Hematopoietic multipotent progenitor cell (in vitro differentiated cells): Measurements from ENCODE around the gene SUCLG1. TPM values are rescaled to one million over a fixed set of nuclear protein-coding genes. Genes with fewer than 3 reads are reported as not detected.
"Not testable (repeated sequence)": the region's sequence is repeated elsewhere in the genome, so short reads cannot be mapped to it uniquely, and the experiment has no call there.

Source experiments
- DNase-seq, 3 donors: peaks; one replicate each; pipeline ENCODE4 v3.0.0-alpha.2; 2011 to 2015; ENCODE audit warnings: low read depth in 2 of 3, low spot score in 2 of 3
- total RNA-seq: library from RNA; depleted of rRNA; stranded (reverse); fragments of >200 nt; gene quantifications from one replicate; pipeline ENCODE4 v1.2.3, GENCODE V29; 2012

SUCLG1 gene
- 30.4 TPM for total RNA-seq

DNA sequence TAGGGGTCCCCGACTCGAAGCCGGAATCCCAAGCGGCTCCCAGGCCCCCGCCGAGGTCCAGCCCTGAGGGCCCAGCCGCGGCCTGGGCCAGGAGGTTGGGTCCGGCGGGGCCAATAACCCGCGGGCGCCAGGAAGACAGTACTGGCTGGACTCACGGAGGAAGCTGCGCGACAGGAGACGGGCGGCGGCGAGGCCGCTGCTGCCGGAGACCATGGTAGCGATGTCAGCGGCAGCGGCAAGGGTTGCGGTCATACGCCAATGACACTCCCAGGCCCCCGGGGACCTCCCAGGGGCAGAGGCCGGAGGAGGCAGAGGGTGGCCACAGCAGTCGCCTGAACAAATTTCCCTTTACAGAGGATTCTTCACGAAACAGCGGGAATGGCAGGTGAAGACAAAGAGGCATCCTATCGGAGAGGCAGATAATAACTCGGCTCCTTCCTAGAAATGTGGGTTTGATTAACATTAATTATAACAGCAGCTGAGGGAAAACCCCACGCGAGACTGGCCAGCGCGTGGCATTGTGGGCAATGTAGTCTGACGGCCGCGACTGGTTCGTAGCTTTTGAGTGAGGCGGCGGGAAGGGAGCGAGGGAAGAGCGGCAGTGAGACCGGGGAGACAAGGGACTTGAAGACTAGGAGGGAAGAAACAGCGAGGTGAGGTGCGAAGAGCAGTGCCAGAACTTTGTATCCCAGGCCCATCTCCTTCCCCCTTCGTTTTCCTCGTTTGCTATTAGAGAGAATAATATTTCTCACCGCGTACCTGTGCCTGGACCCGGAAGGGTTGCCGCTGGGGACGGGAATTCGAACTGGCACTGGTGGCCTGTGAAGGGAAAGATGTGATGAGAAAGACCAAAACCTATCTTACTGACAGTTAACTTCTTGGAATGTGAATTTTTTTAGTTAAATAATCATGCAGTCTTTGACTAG lies at the start of gene SUCLG1:
TSS of gene SUCLG1 (minus strand) at position 263 of the 926 bp plus-strand sequence. CDS start at position 252, 11 bp downstream.
- peak; percentile 77 to 89 (median 87) for DNase-seq

DNA sequence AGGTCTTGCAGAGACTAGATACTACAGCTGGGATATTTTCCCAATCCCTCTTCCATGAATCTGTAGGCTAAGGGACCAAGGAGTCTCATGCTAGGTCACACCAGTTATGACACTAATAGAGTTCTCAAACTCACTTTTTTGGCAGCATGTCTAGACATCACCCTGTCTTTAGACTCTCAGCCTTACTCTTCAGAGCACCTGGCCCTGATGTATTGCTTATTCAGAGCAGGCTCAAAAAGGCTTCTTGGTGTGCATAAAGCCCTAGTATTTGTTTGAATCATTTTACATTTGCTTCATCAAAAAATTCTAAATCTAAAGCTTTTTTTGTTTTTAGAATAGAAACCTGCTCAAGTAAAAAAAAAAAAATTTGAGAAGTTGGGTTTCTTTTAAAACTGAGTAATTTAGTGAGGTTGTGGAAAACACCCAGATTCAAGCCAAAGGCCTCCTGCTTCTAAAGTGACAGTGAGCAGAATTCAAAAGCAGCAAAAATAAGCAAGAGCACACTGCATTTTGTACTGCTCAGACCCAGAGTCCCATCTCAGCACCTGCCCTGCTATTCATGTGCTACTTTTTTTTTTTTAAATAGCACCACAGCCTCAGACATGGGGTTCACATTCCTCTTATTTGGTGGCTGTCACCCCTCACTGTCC lies 39.2 kb upstream of the SUCLG1 start:
- no peak for DNase-seq

DNA sequence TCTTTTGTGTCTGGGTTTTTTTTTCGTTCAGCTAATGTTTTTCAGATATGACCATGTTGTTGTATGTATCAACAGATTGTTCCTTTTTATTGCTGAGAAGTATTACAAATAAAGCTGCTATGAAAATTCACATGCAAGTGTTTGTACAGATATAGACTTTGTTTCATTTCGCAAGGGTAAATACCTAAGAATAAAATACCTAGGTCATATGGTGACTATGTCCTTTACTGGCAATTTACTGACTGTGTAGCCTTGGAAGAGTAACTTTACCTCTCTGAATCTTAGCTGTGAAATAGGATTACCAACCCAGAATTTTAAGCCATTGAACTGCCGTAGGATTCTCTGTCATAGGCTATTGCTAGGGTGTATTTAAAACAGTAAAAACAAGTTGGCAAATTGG lies 38.2 kb upstream of the SUCLG1 start:
- DNase-seq: no peak

DNA sequence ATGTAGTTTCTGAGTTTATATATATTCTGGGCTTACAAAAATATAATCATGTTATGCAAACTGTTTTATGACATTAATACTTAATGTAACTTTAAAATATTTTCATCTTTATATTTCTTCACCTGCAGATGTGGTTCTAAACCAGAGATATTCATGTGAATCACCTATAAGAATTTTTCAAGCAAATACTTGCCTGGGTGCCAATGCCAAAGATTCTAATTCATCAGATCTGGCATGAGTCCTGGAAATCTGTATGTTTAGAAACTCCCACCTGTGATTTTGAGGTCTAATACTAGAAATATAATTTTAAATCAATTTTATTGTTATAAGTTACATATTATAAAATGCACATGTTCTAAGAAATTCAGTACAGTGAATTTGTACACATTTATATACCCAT lies 37.3 kb upstream of the SUCLG1 start:
- no peak for DNase-seq

DNA sequence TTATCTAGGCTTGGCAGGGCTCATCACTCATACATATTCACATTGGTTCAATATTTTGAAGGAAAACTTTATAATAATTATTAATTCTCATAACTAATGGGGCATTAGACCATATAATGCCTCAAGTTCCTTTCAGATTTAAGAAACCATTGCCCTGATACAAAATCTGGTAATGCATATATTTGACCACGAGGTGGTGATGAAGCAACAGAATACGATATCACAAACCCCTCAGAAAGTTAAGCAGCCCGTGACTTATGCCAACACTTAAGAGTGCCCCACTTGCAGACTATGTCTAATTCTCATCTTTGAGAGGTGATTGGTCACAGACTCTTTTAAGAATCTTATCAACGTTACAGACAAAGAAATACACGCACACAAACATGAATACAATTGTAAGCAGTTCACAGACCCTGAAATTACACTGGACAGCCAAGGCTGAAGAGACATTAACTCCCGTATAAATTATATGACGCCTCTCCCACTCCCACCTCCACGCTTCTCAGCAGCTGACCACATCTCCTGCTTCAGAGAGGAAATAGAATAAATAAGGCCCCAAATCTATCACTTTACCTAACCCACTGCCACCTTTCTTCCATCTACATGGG lies 36.6 kb upstream of the SUCLG1 start:
- DNase-seq: peak; percentile 44 to 82 (median 63)

DNA sequence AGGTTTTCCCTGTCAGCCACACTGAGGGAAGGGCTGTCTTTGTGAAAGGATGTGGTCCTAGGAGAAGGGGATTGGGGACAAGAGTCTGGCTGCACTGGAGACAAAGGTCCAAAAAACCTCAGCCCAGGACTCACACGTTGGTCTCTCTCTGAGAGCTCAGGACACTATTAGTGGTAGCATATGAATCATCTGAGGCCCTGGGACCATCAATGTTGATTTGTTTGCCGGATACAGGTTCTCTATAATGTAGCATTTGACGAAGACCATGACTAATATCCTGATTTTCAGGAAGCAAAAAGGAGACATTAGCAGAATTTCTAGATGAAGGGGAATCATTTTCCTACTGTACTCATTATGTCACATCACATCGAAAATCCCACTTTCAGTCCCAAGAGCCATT lies 35.0 kb upstream of the SUCLG1 start:
- no peak for DNase-seq

DNA sequence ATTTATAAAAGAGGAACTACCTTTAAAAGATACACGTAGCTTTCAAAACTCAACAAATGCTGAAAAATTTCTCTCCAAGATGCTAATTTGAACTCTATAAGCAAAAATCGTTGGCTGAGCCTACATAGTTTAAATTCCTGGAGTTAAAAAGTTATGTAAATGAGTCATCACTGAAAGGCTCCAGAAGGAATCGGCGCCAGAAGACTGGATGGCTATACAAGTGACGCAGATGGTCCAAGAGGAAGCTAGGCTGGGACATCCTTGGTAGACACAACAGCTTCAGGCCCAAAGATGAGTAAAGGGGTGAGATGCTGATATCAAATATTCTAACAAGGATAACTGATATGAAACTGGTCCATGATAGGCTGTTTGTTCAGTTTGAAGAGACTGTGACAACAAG lies 34.4 kb upstream of the SUCLG1 start:
- no peak for DNase-seq

DNA sequence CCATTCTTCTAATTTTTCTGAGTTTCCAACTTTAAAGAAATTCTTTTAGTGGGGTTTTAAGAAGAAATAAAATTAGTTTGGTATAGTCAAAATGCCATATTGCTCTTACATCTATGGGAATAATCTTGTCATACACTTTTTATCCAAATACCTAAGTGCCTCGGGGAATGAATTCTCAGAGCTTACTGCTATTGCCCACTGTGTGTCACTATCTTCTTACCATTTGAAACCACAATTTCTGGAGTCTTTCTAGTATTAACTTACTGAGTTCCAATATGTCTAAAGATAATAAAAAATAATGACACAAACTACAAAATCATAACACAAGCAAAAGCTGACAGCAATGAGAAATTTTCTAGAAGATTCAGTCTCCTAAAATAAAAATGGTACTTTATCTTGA lies 33.5 kb upstream of the SUCLG1 start:
- DNase-seq: no peak

DNA sequence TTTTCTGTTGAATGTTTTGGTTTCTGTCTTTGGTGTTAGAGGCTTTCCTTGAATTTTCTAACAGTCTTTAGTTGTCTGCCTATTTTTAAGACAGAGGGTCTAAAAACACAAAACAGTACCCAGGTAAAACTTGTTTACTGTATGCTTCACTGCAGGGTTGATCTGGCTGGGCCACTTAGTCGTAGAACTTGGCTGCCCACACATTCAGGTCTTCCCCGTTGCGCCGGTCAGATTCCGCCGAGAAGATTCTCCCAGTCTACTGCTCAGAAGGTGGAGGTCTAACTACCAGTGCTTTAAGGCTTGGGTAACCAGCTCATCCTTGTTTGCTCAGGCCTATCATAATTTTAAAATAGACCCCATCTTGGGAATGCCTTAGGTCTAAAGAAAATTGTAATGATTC lies 32.7 kb upstream of the SUCLG1 start:
- no peak for DNase-seq

DNA sequence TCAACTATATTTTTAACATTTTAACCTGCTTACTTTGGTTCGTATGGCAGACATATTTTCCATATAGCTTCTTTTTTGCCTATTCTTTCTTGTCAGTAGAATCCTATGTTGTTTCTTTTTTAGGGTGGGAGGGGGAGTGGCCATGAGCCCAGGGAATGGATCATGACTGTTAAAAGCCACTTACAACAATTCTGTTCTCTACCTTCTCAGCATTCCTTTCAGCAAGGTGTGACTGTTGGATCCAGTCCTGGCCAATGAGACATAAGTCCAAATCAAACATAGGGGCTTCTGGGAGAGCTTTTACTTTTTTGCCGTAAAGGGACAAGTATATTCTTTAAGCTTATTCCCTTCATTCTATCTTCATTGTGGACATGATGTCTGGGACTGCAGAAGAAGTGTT lies 32.2 kb upstream of the SUCLG1 start:
- no peak for DNase-seq

DNA sequence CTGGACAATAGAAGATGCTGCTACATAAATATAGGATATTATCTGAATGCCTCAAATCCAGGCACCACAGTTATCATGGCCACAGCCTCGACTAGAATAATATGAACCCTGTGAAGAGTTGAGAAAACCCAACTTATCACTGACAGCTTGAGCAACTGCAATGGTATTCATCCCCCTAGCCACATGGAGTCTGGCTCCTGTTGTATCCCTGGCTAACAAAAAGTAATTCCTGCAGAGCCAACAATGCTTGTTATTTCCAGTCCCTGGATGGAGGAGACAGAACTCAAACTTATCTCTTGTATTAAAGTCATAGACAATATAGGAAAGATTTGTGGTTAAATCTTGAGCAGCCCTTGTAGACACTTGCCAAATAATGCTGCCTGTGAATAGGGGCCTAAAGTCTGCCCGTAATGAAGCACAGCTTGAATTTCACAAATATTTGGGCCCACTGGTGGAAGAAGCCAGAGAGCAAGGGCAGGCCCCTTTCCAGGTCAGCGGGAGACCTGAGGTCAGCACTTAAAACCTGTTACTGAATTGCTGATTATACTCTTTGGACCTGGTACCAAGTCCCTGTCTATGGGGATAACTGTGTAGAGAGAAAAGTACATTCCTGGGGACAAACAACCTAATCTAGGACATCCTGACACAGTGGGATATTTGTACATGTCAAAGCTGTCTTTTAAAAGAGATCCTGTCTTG lies 28.4 kb upstream of the SUCLG1 start:
- DNase-seq: no peak

DNA sequence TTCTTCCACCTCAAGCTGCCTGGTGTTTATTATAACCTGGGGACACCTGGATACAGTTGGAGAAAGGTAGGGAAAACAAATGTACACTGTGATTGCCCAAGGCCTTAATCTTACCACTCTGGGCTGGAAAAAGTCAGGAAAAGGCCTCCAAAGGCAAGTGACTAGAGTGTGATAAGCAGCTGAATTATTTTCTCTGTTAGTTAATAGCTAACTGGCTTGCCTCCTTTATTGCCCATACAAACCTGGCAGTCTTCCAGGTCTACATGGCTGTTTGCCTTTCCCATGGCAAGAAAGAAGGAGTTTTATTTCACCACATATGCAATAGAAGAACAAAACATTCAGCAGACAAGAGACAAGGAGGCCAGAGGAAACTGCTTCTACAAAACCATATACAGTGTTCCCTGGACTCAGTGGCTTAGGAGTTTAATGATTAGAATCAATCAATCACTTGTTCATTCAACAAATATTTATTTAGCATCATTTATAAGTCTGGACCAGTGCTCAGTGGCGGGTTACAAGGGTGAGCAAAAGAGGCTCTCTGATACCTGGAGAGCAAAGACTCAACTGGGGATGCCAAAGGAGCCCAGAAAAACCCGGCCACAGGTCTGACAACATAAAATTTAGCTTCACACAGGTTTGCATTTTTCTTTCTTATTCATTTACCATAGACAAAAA lies 27.5 kb upstream of the SUCLG1 start:
- no peak for DNase-seq

DNA sequence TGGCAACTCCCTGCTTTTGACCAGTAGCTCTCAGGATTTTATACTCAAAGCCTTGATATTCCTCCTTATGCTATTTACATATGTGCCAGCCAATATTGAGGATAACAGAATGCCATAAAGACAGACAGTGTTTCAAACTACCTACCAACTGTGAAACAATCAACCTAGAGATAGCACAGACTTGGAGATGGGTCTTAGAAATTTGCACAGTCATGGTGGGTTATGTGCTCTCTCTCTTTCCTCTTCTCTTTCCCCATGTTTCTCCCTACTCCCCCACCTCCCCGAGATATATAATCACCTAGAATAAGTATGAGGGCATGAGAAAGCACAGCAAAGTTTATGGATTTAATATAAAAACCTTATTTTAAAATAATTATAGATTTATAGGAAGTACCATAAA lies 24.2 kb upstream of the SUCLG1 start:
- no peak for DNase-seq

DNA sequence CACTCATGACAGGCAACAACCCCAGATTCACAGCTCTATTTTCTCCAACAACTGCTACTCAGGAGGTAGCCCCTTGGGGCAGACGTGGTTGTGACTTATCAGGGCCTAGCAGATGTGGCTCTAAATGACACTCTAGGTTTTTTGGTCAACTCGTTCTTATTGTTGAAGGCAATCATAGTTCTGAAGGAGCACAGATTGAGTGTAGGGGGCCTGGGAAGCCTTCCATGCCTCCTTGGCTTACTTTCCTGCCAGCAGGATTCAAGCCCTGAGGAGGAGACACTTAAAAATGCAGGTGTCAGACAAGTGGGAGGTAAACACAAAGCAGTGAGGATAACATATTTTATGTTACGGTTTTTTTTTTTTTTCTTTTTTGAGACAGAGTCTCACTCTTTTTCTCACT lies 23.5 kb upstream of the SUCLG1 start:
- no peak for DNase-seq

DNA sequence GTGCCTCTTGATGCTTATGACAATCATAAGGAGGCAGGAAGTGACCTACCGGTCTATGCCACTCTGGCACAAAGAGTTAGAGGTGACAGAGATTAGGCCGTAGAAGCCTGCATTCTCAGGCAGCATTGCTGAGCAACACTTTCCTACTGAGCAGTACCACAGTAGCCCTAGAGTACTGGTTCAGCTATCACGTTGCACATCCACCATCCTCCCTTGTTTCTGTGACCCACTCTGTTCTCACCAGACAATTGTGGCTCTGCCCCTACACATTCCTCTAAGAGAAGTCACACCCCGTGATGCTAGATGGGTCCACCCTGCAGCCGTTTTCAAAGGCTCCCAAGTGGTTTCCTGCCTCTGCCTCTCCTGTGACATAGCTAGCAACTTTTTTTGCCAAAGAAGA lies 22.6 kb upstream of the SUCLG1 start:
- no peak for DNase-seq

DNA sequence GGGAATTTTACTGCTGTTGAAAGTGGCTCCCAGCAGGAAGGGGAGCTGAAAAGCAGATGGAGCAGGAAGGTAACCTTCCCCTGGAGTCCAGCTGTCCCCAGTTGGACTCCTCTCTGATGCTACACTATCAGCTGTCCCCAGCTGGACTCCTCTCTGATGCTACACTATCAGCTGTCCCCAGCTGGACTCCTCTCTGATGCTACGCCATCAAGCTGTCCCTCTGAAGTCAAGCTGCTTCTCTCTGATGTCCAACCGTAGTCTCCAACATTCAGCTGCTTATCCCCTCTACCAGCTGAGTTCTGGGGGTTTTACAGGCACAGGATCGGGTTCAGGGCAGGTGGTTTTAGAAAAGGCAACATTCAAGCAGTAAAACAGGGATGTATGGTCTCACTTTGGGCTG lies 19.8 kb upstream of the SUCLG1 start:
- DNase-seq: no peak

DNA sequence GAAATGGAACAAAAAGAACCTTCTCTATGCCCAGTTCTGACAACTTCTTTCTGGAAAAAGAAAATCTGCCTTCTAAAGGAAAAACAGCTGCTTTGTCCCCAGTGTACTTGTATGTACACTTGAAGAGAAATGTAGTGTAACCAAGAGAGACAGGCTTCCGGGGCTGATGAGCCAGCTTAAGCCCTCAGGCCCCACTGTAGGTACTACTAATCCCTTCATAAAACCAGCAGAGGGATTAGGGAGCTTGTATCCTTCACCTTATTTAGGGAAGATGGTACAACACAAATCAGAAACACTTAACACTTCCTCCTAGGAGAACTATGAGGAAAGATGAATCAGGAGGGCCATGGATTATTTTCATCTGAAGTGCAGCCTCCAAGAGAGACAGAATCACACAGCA lies 18.8 kb upstream of the SUCLG1 start:
- DNase-seq: no peak

DNA sequence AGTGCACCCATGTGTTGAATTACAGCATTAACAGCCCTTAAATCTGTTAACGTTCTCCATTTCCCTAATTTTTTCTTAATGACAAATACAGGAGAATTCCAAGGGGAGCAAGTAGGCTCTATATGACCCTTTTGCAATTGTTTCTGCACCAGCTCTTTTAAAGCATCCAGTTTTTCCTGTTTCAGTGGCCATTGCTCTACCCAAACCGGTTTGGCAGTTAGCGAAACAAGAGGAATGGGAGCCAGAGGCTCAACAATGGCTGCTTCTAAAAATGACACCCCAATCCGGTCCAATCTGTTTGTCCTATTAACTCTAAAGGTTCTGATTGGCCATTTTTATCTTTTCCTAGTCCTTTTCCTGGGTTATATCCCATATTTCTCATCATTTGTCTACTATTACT lies 15.1 kb upstream of the SUCLG1 start:
- DNase-seq: no peak

DNA sequence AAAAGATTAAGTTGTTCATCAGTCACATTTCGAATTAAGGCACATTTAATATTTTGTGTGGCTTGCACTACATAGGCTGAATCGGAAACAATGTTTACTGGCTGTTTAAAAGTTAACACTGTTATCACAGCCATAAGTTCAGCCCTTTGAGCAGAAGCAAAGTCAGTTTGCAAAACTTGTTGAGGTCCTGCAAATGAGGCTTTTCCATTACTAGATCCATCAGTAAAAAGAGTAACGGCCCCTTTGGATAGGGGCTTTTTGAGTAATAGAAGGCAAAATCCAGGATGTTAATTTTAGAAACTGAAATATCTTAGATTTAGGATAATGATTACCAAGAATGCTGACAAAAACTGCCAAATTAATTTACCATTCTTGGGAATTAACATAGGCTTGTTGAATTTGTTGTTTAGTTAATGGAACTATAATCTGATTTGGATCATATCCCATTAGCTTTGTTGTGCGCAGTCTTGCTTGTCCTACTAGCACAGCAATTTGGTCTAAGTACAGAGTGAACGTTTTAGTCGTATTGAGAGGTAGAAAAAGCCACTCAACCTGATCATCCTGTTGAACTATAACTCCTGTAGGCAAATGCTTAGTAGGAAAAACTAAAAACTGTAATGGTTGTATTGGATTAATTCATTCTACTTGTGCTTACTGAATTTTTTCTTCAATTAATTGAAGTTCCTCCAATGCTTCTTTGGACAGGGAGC lies 13.9 kb upstream of the SUCLG1 start:
- DNase-seq: no peak

DNA sequence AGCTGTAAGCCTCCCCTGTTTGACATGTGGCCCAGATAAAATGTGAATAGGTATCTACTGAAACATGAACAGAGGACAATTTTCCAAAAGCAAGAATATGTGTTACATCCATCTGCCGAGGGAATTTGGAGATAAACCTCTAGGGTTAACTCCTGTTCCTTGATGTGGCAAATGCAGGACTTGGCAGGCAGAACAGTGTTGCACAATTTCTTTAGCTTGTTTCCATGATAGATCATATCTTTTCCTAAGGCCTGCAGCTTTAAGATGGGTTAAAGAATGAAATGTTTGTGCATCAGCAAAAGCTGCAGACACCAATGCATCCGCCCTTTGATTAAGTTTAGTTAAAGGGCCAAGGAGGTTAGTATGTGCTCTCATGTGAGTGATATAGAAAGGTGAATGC lies 13.3 kb upstream of the SUCLG1 start:
- not testable (repeated sequence) for DNase-seq
